Measurements from ENCODE around the gene SMCHD1. TPM values are rescaled to one million over a fixed set of nuclear protein-coding genes. Genes with fewer than 3 reads are reported as not detected.
"Not testable (repeated sequence)": the region's sequence is repeated elsewhere in the genome, so short reads cannot be mapped to it uniquely, and the experiment has no call there.

Gene SMCHD1
- polyA plus RNA-seq, 3 donors, result 60.5 to 70.9 (median 67.7) TPM

DNA sequence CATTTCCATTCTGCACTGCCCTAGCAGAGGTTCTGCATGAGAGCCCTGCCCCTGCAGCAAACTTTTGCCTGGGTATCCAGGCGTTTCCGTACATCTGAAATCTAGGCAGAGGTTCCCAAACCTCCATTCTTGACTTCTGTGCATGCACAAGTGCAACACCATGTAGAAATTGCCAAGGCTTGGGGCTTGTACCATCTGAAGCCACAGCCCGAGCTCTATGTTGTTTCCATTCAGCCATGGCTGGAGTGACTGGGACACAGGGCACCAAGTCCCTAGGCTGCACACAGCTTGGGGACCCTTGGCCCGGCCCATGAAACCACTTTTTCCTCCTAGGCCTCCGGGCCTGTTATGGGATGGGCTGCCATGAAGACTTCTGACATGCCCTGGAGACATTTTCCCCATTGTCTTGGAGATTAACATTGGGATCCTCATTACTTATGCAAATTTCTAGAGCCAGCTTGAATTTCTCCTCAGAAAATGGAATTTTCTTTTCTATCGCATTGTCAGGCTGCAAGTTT lies 154.2 kb downstream of the SMCHD1 start:
- DNase-seq (ENCODE audit: low read depth in 3 of 3, low spot score in 2 of 3), result not testable (repeated sequence)

DNA sequence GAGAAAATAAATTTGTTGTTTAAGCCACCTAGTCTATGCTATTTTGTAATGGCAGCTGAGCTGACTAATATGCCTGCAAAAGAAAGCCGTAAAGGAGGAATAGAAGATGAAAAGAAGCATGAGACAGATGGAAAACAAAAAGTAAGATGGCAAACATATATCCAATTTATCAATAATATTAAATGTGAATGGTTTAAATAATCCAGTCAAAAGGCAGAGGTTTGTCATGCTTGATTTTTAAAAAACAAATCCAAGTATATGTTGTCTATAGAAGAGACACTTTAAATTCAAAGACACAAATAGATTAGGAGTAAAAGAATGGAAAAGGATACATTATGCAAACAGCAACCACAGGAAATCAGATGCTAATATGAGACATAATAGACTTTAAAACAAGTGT lies 155.9 kb downstream of the SMCHD1 start:
- no peak for DNase-seq (ENCODE audit: low read depth in 3 of 3, low spot score in 2 of 3)

DNA sequence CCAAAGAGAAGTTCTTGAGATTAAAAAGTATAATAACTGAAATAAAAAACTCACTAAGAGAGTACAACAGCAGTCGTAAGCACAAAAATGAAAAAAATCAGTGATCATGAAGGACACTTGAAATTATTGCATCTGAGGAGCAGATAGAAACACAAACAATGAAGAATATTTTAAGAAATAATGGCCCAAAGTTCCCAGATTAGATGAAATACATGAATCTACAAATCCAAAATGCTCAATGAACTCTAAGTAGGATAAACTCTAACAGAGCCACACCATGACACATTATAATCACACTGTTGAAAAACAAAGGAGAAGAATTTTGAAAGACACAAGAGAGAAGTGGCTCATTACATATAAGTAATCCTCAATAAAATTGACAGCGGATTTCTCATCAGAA lies 159.4 kb downstream of the SMCHD1 start:
- DNase-seq (ENCODE audit: low read depth in 3 of 3, low spot score in 2 of 3), result no peak

- no peak for DNase-seq (ENCODE audit: low read depth in 3 of 3, low spot score in 2 of 3)
Measured at GRCh38 chr18:2818281-2818680, 162.8 kb downstream of the SMCHD1 start.

DNA sequence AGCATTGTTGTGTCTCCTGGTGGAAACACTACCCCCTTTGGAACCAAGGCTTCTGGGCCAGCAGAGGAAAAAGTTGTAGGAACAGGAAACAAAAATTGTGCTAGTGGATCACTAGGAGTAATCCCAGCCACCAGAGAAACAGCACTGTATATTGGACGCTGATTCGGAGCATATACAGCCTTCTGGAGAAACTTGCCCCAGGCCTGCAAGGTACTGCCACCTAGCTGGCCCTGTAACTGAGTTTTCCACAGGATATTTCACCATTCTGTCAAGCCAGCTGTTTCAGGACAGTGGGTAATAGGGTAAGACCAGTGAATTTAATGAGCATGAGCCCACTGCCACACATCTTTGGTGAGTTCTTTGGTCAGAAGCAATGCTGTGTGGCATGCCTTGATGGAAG lies 166.2 kb downstream of the SMCHD1 start:
- DNase-seq (ENCODE audit: low read depth in 3 of 3, low spot score in 2 of 3), result no peak

- no peak for DNase-seq (ENCODE audit: low read depth in 3 of 3, low spot score in 2 of 3)
Measured at GRCh38 chr18:2822213-2822921, 166.8 kb downstream of the SMCHD1 start.

GRCh38 chr18:2823202-2823601 lies 167.7 kb downstream of the SMCHD1 start:
- no peak for DNase-seq (ENCODE audit: low read depth in 3 of 3, low spot score in 2 of 3)

- no peak for DNase-seq (ENCODE audit: low read depth in 3 of 3, low spot score in 2 of 3)
Measured at GRCh38 chr18:2823966-2824365, 168.4 kb downstream of the SMCHD1 start.

- no peak for DNase-seq (ENCODE audit: low read depth in 3 of 3, low spot score in 2 of 3)
Measured at GRCh38 chr18:2824865-2825264, 169.3 kb downstream of the SMCHD1 start.

DNA sequence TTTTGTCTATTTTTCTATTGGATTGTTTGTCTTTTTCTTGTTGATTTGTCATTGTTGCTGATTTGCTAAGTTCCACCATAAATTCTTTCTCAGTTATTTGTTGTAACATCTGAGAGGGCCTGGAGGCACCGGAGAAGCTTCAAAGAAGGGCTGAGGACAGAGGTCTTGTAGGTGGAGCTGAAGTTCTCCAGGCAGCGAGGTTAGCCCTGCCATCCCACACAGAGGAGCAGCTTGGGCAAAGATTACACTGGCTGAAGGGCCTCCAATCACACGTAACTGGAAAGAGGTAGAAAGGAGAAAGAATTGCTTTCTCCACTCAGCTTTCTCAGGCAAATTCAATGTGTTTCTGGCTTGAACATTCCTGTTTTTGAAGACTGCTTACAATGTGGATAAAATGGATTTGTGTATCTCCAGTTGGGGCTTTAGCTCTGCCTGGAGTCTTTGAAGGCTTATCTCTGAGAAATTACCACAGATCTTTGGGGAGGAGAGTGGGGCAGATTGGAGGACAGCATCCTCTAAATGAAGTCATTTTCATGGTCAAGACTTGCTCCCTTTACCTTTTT lies 170.2 kb downstream of the SMCHD1 start:
- DNase-seq (ENCODE audit: low read depth in 3 of 3, low spot score in 2 of 3), result no peak

- no peak for DNase-seq (ENCODE audit: low read depth in 3 of 3, low spot score in 2 of 3)
Measured at GRCh38 chr18:2826581-2826980, 171.1 kb downstream of the SMCHD1 start.

GRCh38 chr18:2827061-2827460 lies 171.5 kb downstream of the SMCHD1 start:
- DNase-seq (ENCODE audit: low read depth in 3 of 3, low spot score in 2 of 3), result no peak

DNA sequence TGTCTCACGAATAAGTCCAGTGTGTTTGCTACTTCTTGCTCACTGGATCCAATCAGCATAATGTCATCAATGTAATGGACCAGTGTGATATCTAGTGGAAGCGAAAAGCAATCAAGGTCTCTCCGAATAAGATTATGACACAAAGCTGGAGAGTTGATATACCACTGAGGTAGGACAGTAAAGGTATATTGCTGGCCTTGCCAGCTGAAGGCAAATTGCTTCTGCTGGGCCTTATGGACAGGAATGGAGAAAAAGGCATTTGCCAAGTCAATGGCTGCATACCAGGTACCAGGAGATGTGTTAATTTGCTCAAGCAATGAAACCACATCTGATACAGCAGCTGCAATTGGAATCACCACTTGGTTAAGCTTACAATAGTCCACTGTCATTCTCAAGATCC lies 180.6 kb downstream of the SMCHD1 start:
- not testable (repeated sequence) for DNase-seq (ENCODE audit: low read depth in 3 of 3, low spot score in 2 of 3)

- DNase-seq (ENCODE audit: low read depth in 3 of 3, low spot score in 2 of 3), result not testable (repeated sequence)
Measured at GRCh38 chr18:2837290-2837689, 181.8 kb downstream of the SMCHD1 start.

GRCh38 chr18:2839202-2839601 lies 183.7 kb downstream of the SMCHD1 start:
- DNase-seq (ENCODE audit: low read depth in 3 of 3, low spot score in 2 of 3), result no peak

GRCh38 chr18:2840521-2840920 lies 185.0 kb downstream of the SMCHD1 start:
- DNase-seq (ENCODE audit: low read depth in 3 of 3, low spot score in 2 of 3), result no peak

GRCh38 chr18:2843146-2843545 lies 187.6 kb downstream of the SMCHD1 start:
- DNase-seq (ENCODE audit: low read depth in 3 of 3, low spot score in 2 of 3), result no peak

DNA sequence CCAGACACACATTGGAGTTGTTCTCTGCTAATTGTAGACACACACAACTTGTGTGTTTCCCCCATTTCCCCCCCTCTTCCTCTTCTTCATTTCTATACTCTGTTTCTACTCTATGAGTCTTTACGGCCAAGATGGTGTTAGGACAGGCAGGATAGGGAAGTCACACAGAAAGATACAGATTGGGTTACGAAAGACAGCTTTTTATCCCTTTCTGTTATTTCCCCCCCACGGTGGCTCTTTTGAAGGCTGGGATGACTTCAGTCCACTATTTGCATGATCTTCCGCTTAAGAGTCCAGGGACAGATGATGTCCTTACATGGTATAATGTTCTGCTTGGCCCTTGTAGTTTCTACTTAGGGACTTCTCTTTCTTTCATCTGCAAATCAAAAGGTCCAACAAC lies 189.6 kb downstream of the SMCHD1 start:
- DNase-seq (ENCODE audit: low read depth in 3 of 3, low spot score in 2 of 3), result no peak

- DNase-seq (ENCODE audit: low read depth in 3 of 3, low spot score in 2 of 3), result no peak
Measured at GRCh38 chr18:2846636-2847316, 191.2 kb downstream of the SMCHD1 start, which contains the start of gene EMILIN2. EMILIN2 (plus strand) TSS chr18:2847006; CDS start chr18:2847189, 183 bp downstream.

GRCh38 chr18:2847317-2848246 lies 192.1 kb downstream of the SMCHD1 start:
- no peak for DNase-seq (ENCODE audit: low read depth in 3 of 3, low spot score in 2 of 3)

Data from right renal cortex interstitium (tissue), 3 donors.